DOHH2 (cell line): ENCODE data around the gene SLC38A3.

ENCODE experiments used
- CTCF ChIP-seq: fragments of 200-600 bp; sonication (generic); IDR thresholded peaks from one replicate; pipeline ENCODE4 v1.5.1; 2014; ENCODE audit warnings: antibody characterized with exemption, mild to moderate bottlenecking, low read depth, low read length; ENCODE audit not compliant: poor library complexity, severe bottlenecking
- EZH2phosphoT487 ChIP-seq: fragments of 200-600 bp; sonication (generic); IDR thresholded peaks from 2 replicates; pipeline ENCODE4 v1.6.1; 2017; ENCODE audit warnings: borderline replicate concordance, mild to moderate bottlenecking, antibody characterized with exemption, low read length, moderate library complexity, mixed read lengths

GRCh38 chr3:50235716-50236483 lies 30.8 kb downstream of the SLC38A3 start, which contains the start of gene GNAI2:
- TF ChIP-seq CTCF: no peak
- no peak for TF ChIP-seq EZH2phosphoT487
